Heart right ventricle (tissue), 16 donors: ENCODE measurements around the gene TMEM238. TPM values are rescaled to one million over a fixed set of nuclear protein-coding genes. Genes with fewer than 3 reads are reported as not detected.

Experiments
- ATAC-seq, 8 donors: fragments of 200-7000 bp; cut with Tn5 transposase; one replicate each; pipeline ENCODE4 v1.9.1; 2020; ENCODE audit warnings: mild to moderate bottlenecking in 8 of 8, moderate library complexity in 8 of 8, moderate number of reproducible peaks in 1 of 8
- DNase-seq, 2 donors: peaks; one replicate each; pipeline ENCODE4 v3.0.0-alpha.2; 2020
- H3K27ac ChIP-seq, 10 donors: fragments of 200-600 bp; sonication (generic) in 2 of 10; one replicate each; pipeline versions ENCODE4 v1.5.0 to v1.8.0; 2020 to 2022; ENCODE audit warnings: mild to moderate bottlenecking in 3 of 10
- H3K27me3 ChIP-seq, 7 donors: fragments of 200-600 bp; one replicate each; pipeline ENCODE4 v1.8.0; 2021 to 2022; ENCODE audit warnings: mild to moderate bottlenecking in 2 of 7
- H3K36me3 ChIP-seq, 9 donors: fragments of 200-600 bp; sonication (generic) in 1 of 9; one replicate each; pipeline versions ENCODE4 v1.5.0 to v1.8.0; 2020 to 2022; ENCODE audit warnings: mild to moderate bottlenecking in 2 of 9
- H3K4me1 ChIP-seq, 9 donors: fragments of 200-600 bp; sonication (generic) in 1 of 9; one replicate each; pipeline versions ENCODE4 v1.5.0 to v1.8.0; 2020 to 2022; ENCODE audit warnings: mild to moderate bottlenecking in 4 of 9
- H3K4me3 ChIP-seq, 10 donors: fragments of 200-600 bp; sonication (generic) in 2 of 10; one replicate each; pipeline versions ENCODE4 v1.5.0 to v1.8.0; 2020 to 2022; ENCODE audit warnings: mild to moderate bottlenecking in 7 of 10, moderate library complexity in 2 of 10
- H3K9me3 ChIP-seq, 11 donors: fragments of 200-600 bp in 10 of 11; sonication (generic) in 2 of 11; one replicate each; pipeline versions ENCODE4 v1.5.0 to v1.8.0; 2013 to 2022; ENCODE audit warnings: mild to moderate bottlenecking in 2 of 11, control low read depth in 1 of 11, moderate library complexity in 1 of 11
- WGBS, 2 donors: extraction: QIAGEN DNeasy Blood & Tissue Kit; methylation state at CpG; one replicate each; pipeline ENCODE4 v1.1.7; 2013; ENCODE audit warnings: inconsistent platforms in 1 of 2; 5-methylcytosine and 5-hydroxymethylcytosine counted together
- intact Hi-C, 10 donors: fragments of 100-400 bp; cut with DNase I; formaldehyde crosslinking; loops; one replicate each; pipeline versions ENCODE4 v1.11.1 to v1.14.2; 2022
- polyA plus RNA-seq, 2 donors: library from polyadenylated mRNA; stranded (reverse); fragments of 200-250 nt; gene quantifications; one replicate each; pipeline ENCODE4 v1.2.3, GENCODE V29; 2013
- total RNA-seq, 10 donors: library from RNA; stranded (reverse); fragmentation: NEBNext Ultra II Directional in 3 of 10; extraction: Animal tissue kit (Norgen Biotek cat#: 25700) in 3 of 10; gene quantifications; one replicate each; pipeline versions ENCODE4 v1.2.1 to v1.2.4, GENCODE V29; 2021 to 2023
- TF ChIP-seq, protein P1 (sequence below), 9 donors: fragments of 200-600 bp; sonication (generic) in 2 of 9; IDR thresholded peaks; one replicate each; pipeline versions ENCODE4 v1.5.0 to v1.8.0; 2021 to 2022; ENCODE audit warnings: antibody characterized with exemption in 9 of 9, mild to moderate bottlenecking in 5 of 9, moderate library complexity in 1 of 9
- donor health status: Arrhythmogenic right ventricular cardiomyopathy.
- donor health status: ischemic (EF 13 %, LVEDD 7.1; RV severe dilation, severe dysfunction).
- donor health status: healthy with polysubstance abuse.
- donor health status: DM: no; HTN: yes; CAD: no.
- donor health status: DM: no; HTN: no; CAD: no.
- donor health status: ischemic (EF 25% LVEDD 6.9; RV normal size, moderate dysfunction).
- donor health status: ischemic (EF 25% LVEDD 5.7; RV mildly dilated, moderate dysfunction).
- donor health status: healthy.
- donor health status: DM: yes; HTN: yes; CAD: no.
- donor health status: Ischemic cardiomyopathy.
- donor health status: ischemic (EF 35%, LVEDD 5.7; RV mildly dilated, moderate dysfunction).
- donor health status: nonischemic (EF 11% LVEDD 7.7; RV severe dilation, severe dysfunction).
- donor health status: DM: yes; HTN: yes; CAD: no.
- donor health status: PGD.
- donor health status: ischemic (EF 29% LVEDD 5.4; RV normal size, mild dysfunction).
- donor health status: nonischemic (EF 23%, LVEDD 6.1; RV moderate dilation, normal function).

Gene TMEM238
- total and polyA plus RNA-seq, 12 donors, result 0.06 to 1.3 (median 0.39) TPM; not detected in 3

- Histone ChIP-seq H3K9me3 (no peaks in the 10 kb centered on the region), H3K4me3 (no peak overlapping the region), H3K27ac (no peak overlapping the region), H3K4me1 (peaks cover 0 to 7% (median 0%) of the 10 kb centered on the region in 9 donors), H3K36me3 (peaks cover 0 to 59% (median 21%) of the 10 kb centered on the region in 9 donors), H3K27me3 (no peaks in the 10 kb centered on the region)
- intact Hi-C loops, result no loop called here
- TF ChIP-seq, protein P1, sequence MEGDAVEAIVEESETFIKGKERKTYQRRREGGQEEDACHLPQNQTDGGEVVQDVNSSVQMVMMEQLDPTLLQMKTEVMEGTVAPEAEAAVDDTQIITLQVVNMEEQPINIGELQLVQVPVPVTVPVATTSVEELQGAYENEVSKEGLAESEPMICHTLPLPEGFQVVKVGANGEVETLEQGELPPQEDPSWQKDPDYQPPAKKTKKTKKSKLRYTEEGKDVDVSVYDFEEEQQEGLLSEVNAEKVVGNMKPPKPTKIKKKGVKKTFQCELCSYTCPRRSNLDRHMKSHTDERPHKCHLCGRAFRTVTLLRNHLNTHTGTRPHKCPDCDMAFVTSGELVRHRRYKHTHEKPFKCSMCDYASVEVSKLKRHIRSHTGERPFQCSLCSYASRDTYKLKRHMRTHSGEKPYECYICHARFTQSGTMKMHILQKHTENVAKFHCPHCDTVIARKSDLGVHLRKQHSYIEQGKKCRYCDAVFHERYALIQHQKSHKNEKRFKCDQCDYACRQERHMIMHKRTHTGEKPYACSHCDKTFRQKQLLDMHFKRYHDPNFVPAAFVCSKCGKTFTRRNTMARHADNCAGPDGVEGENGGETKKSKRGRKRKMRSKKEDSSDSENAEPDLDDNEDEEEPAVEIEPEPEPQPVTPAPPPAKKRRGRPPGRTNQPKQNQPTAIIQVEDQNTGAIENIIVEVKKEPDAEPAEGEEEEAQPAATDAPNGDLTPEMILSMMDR (IDR thresholded peaks at IDR 0.05), result no peak
- no peak for DNase-seq
- ATAC-seq, result no peak
- 90% methylated on average over 14 of the region's 14 CpGs for WGBS, 2 donors
Observed at GRCh38 chr19:55400281-55401087, 16.4 kb upstream of the TMEM238 start.

- Histone ChIP-seq H3K4me1 (peaks cover 0 to 4% (median 0%) of the 10 kb centered on the region in 9 donors), H3K4me3 (peak overlapping the region in 1 of 10 donors; percentile 0), H3K9me3 (no peaks in the 10 kb centered on the region), H3K27ac (peak overlapping the region in 1 of 10 donors; percentile 21), H3K27me3 (no peaks in the 10 kb centered on the region), H3K36me3 (peaks cover 0 to 40% (median 11%) of the 10 kb centered on the region in 9 donors)
- intact Hi-C loops, result no loop called here
- no peak for DNase-seq
- ATAC-seq, result no peak
- TF ChIP-seq, protein P1 (IDR thresholded peaks at IDR 0.05), result no peak
- whole genome bisulfite sequencing, 2 donors, result 87 to 90% methylated on average over 12 of the region's 12 CpGs
Observed at GRCh38 chr19:55398200-55398925, 14.3 kb upstream of the TMEM238 start.

- H3K27me3 ChIP-seq, result no peaks in the 10 kb centered on the region
- DNase-seq (no peak), ATAC-seq (no peak)
- H3K4me3 ChIP-seq, result no peak overlapping the region
- intact Hi-C loops, result no loop called here
- H3K27ac ChIP-seq, result no peak overlapping the region
- 73 to 74% methylated on average over 18 of the region's 18 CpGs for WGBS, 2 donors
- peaks cover 5 to 24% (median 10%) of the 10 kb centered on the region in 9 donors for H3K4me1 ChIP-seq
- TF ChIP-seq, protein P1 (IDR thresholded peaks at IDR 0.05), result no peak
- no peaks in the 10 kb centered on the region for H3K9me3 ChIP-seq
- H3K36me3 ChIP-seq, result peaks cover 0 to 47% (median 27%) of the 10 kb centered on the region in 9 donors
Observed at GRCh38 chr19:55392820-55393761, 9.0 kb upstream of the TMEM238 start.
